ENCODE results near the gene NRF1. TPM values are rescaled to one million over a fixed set of nuclear protein-coding genes. Genes with fewer than 3 reads are reported as not detected.

The NRF1 gene
- total and polyA plus RNA-seq, 10 of the 15 experiments (the other 5 are each of a cell fraction or from before 2014, with no cell fraction given): 3.5 to 23.1 (median 13.5) TPM

- Histone ChIP-seq H3K27ac (ENCODE audit: control insufficient read depth, insufficient read depth) (no peak overlapping the region), H3K4me1 (ENCODE audit: control insufficient read depth, insufficient read depth, low read length) (no peaks in the 10 kb centered on the region), H3K79me2 (ENCODE audit: control insufficient read depth, insufficient read depth, low read length) (no peaks in the 10 kb centered on the region), H3K9ac (ENCODE audit: control insufficient read depth, insufficient read depth, low read length) (no peak overlapping the region), H3K9me3 (replicated peaks; ENCODE audit: control insufficient read depth, insufficient read depth, low read length) (peaks cover 2% of the 10 kb centered on the region; the same call in 2 of the 3 replicates), H3K4me3 (no peak overlapping the region), H3K27me3 (replicated peaks in 1 of 2; ENCODE audit: control insufficient read depth in 2 of 2, insufficient read depth in 2 of 2, low read length in 1 of 2) (no peaks in the 10 kb centered on the region), H4K20me1 (ENCODE audit: control insufficient read depth, insufficient read depth) (no peaks in the 10 kb centered on the region), H2AFZ (ENCODE audit: control insufficient read depth, low read depth, low read length) (no peak overlapping the region), H3K4me2 (ENCODE audit: control insufficient read depth, insufficient read depth) (no peak overlapping the region), H3K36me3 (ENCODE audit: control insufficient read depth in 2 of 2, insufficient read depth in 2 of 2, low read length in 1 of 2) (peaks cover 0 to 6% of the 10 kb centered on the region in 2 experiments; a peak in 2 of 4 replicates)
- no TSS peak for BruUV-seq (replicated peaks)
- in situ Hi-C loops (cut with MboI): no loop called here
- no peak for ATAC-seq
- ChIA-PET RAD21 (ENCODE audit: unreplicated experiment) (no interaction called here), CTCF (no interaction called here), SMC1A (ENCODE audit: uncharacterized antibody, unreplicated experiment) (interaction anchor here (0.6 kb wide), 1 partner anchor 174 kb away, joined by 3 read pairs; no protein-coding TSS in a partner anchor), POLR2A (no interaction called here)
- DNase-seq (ENCODE audit: low read depth, low spot score): no peak
- intact Hi-C loops (cut with micrococcal nuclease; ENCODE audit: unreplicated experiment): no loop called here
- WGBS (ENCODE audit: insufficient coverage, insufficient replicate concordance, low lambda C conversion rate, missing lambda C conversion rate): 97% methylated on average over 9 of the region's 9 CpGs
- no peak for FAIRE-seq
- TF ChIP-seq MYC (IDR thresholded peaks at IDR 0.05; ENCODE audit: insufficient read depth, insufficient read length, insufficient replicate concordance, low read length, severe bottlenecking): no peak
- TF ChIP-seq CBX5 (IDR thresholded peaks at IDR 0.05; ENCODE audit: low read depth): no peak
- TF ChIP-seq SREBF2 (IDR thresholded peaks at IDR 0.05; ENCODE audit: low read length): no peak
- TF ChIP-seq, protein P1, sequence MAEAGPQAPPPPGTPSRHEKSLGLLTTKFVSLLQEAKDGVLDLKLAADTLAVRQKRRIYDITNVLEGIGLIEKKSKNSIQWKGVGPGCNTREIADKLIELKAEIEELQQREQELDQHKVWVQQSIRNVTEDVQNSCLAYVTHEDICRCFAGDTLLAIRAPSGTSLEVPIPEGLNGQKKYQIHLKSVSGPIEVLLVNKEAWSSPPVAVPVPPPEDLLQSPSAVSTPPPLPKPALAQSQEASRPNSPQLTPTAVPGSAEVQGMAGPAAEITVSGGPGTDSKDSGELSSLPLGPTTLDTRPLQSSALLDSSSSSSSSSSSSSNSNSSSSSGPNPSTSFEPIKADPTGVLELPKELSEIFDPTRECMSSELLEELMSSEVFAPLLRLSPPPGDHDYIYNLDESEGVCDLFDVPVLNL (IDR thresholded peaks at IDR 0.05; ENCODE audit: low read depth, low read length): no peak
- TF ChIP-seq POLR2AphosphoS5 (IDR thresholded peaks at IDR 0.05; ENCODE audit: low read length): no peak
- TF ChIP-seq POLR2AphosphoS2 (IDR thresholded peaks at IDR 0.05; ENCODE audit: low read depth, low read length): no peak
- no peak for TF ChIP-seq NFIC (IDR thresholded peaks at IDR 0.05; ENCODE audit: low read depth, low read length)
- TF ChIP-seq, protein P2, sequence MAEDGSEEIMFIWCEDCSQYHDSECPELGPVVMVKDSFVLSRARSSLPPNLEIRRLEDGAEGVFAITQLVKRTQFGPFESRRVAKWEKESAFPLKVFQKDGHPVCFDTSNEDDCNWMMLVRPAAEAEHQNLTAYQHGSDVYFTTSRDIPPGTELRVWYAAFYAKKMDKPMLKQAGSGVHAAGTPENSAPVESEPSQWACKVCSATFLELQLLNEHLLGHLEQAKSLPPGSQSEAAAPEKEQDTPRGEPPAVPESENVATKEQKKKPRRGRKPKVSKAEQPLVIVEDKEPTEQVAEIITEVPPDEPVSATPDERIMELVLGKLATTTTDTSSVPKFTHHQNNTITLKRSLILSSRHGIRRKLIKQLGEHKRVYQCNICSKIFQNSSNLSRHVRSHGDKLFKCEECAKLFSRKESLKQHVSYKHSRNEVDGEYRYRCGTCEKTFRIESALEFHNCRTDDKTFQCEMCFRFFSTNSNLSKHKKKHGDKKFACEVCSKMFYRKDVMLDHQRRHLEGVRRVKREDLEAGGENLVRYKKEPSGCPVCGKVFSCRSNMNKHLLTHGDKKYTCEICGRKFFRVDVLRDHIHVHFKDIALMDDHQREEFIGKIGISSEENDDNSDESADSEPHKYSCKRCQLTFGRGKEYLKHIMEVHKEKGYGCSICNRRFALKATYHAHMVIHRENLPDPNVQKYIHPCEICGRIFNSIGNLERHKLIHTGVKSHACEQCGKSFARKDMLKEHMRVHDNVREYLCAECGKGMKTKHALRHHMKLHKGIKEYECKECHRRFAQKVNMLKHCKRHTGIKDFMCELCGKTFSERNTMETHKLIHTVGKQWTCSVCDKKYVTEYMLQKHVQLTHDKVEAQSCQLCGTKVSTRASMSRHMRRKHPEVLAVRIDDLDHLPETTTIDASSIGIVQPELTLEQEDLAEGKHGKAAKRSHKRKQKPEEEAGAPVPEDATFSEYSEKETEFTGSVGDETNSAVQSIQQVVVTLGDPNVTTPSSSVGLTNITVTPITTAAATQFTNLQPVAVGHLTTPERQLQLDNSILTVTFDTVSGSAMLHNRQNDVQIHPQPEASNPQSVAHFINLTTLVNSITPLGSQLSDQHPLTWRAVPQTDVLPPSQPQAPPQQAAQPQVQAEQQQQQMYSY (CRISPR knock-in tag; IDR thresholded peaks at IDR 0.05): no peak
- no peak for TF ChIP-seq ZBTB40 (IDR thresholded peaks at IDR 0.05; ENCODE audit: borderline replicate concordance)
- TF ChIP-seq ZNF274 (IDR thresholded peaks at IDR 0.05; ENCODE audit: insufficient read depth, insufficient read length): no peak
- TF ChIP-seq JUND (IDR thresholded peaks at IDR 0.05; ENCODE audit: low read depth, low read length): no peak
- TF ChIP-seq HDGF (IDR thresholded peaks at IDR 0.05): no peak
- TF ChIP-seq, protein P3, sequence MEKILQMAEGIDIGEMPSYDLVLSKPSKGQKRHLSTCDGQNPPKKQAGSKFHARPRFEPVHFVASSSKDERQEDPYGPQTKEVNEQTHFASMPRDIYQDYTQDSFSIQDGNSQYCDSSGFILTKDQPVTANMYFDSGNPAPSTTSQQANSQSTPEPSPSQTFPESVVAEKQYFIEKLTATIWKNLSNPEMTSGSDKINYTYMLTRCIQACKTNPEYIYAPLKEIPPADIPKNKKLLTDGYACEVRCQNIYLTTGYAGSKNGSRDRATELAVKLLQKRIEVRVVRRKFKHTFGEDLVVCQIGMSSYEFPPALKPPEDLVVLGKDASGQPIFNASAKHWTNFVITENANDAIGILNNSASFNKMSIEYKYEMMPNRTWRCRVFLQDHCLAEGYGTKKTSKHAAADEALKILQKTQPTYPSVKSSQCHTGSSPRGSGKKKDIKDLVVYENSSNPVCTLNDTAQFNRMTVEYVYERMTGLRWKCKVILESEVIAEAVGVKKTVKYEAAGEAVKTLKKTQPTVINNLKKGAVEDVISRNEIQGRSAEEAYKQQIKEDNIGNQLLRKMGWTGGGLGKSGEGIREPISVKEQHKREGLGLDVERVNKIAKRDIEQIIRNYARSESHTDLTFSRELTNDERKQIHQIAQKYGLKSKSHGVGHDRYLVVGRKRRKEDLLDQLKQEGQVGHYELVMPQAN (conservative IDR thresholded peaks at IDR 0.05): no peak
- no peak for TF ChIP-seq TCF7 (IDR thresholded peaks at IDR 0.05; ENCODE audit: borderline replicate concordance)
Observed at GRCh38 chr7:129671266-129671665, 59.7 kb downstream of the NRF1 start.
